OCI-M2 (cell line): ENCODE results near the gene KLHL15.
A peak's percentile ranks its signal among the peaks of the same experiment; 100 is the strongest.
"Not testable (repeated sequence)": the region's sequence is repeated elsewhere in the genome, so short reads cannot be mapped to it uniquely, and the experiment has no call there.

Experiments
- DNase-seq: peaks from one replicate; lab custom pipeline; 2025; ENCODE audit not compliant: unreplicated experiment; lab: John Stamatoyannopoulos, UW

Gene KLHL15

GRCh38 chrX:24027086-24027485 is at the start of gene KLHL15:
Gene KLHL15 (minus strand): TSS chrX:24027186. CDS start chrX:24006693, 20,493 bp downstream.
- no peak for DNase-seq

- no peak for DNase-seq
Observed at GRCh38 chrX:24069877-24070276, 42.9 kb upstream of the KLHL15 start.

- DNase-seq = no peak
Observed at GRCh38 chrX:24063488-24063887, 36.5 kb upstream of the KLHL15 start.

- DNase-seq = no peak
Observed at GRCh38 chrX:24055043-24055356, 28.0 kb upstream of the KLHL15 start.

- peak; percentile 82 for DNase-seq
Observed at GRCh38 chrX:24054182-24055042, 27.4 kb upstream of the KLHL15 start, which contains the start of gene EIF2S3. Gene EIF2S3 (plus strand): TSS chrX:24054956. CDS start chrX:24054969, 13 bp downstream.

- DNase-seq = not testable (repeated sequence)
Observed at GRCh38 chrX:24050522-24051318, 23.7 kb upstream of the KLHL15 start.

GRCh38 chrX:24049643-24050042 is 22.7 kb upstream of the KLHL15 start:
- not testable (repeated sequence) for DNase-seq

- DNase-seq = not testable (repeated sequence)
Observed at GRCh38 chrX:24046060-24046459, 19.1 kb upstream of the KLHL15 start.

GRCh38 chrX:24037729-24038128 is 10.7 kb upstream of the KLHL15 start:
- no peak for DNase-seq

- no peak for DNase-seq
Observed at GRCh38 chrX:24034485-24034884, 7.5 kb upstream of the KLHL15 start.

GRCh38 chrX:24030597-24030996 is 3.6 kb upstream of the KLHL15 start:
- no peak for DNase-seq

GRCh38 chrX:24027985-24028384 is 999 bp upstream of the KLHL15 start:
- no peak for DNase-seq

- no peak for DNase-seq
Observed at GRCh38 chrX:24026432-24026831, 554 bp downstream of the KLHL15 start.

- no peak for DNase-seq
Observed at GRCh38 chrX:24025741-24026403, 1.1 kb downstream of the KLHL15 start.

- DNase-seq = peak; percentile 50
Observed at GRCh38 chrX:24024819-24025740, 1.9 kb downstream of the KLHL15 start.

GRCh38 chrX:24023972-24024669 is 2.9 kb downstream of the KLHL15 start:
- DNase-seq = no peak

- no peak for DNase-seq
Observed at GRCh38 chrX:24023544-24023943, 3.4 kb downstream of the KLHL15 start.

GRCh38 chrX:24020306-24020876 is 6.6 kb downstream of the KLHL15 start:
- DNase-seq = no peak

GRCh38 chrX:24019448-24019847 is 7.5 kb downstream of the KLHL15 start:
- DNase-seq = no peak
